NCI-H345 treated with DMSO at 0.1 percent for 48 hours (cell line): ENCODE data around the gene DET1.
"Not testable (repeated sequence)": the region's sequence is repeated elsewhere in the genome, so short reads cannot be mapped to it uniquely, and the experiment has no call there.

Experiments used
- DNase-seq: peaks from one replicate; lab custom pipeline; 2025; ENCODE audit not compliant: unreplicated experiment; lab: John Stamatoyannopoulos, UW

Gene DET1

DNA sequence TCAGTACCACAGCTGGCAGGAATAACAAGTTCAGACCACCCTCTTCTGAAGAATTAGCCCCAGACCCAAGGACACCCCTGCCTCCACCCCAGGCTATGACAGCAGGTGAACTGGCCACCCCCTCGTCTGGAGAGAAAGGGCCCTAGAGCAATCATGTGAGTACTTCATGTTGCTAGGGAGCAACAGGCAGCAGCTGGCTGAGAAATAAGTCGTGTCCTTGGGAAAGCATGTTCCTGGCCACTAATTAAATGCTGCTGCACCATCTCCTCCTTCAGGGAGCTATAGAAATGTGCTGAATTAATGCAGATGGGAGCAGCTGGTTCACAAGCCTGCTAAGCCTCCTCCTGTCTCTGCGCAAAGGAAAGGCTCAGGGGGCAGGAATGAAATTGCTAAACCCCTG lies 47.5 kb downstream of the DET1 start:
- DNase-seq = no peak

DNA sequence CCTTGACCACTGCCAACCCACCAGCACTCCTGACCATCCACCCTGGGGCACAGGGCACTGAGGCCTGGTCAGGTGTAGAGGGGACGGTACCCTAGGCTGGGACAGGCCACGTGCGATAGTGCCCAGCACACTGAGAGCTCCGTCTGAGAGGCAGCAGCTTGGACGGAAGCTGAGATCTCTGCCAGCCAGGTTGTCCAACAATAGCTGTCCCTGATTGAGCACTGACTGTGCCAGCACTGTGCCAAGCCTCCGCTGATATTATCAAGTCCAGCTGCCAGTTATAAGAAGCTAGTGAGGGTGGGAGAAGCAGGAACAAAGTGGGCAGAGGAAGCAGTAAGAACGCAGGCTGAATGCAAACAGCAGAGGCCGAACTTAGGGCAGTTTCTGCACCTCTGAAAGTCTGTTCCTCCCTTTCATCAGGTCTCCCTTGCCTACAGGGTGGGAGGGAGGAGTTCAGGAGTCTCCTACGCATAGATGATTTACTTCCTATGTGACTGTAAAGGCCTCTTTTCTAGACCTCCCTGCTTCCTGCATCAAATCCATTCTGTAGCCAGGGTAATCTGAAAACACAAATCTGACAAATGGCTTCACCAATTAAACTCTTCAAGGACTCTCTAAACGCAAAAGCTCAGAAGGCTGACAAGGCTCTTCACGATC lies 49.2 kb downstream of the DET1 start:
- DNase-seq = no peak

- DNase-seq = no peak
Measured at GRCh38 chr15:88493844-88494243, 52.6 kb downstream of the DET1 start.

GRCh38 chr15:88491158-88491557 lies 55.3 kb downstream of the DET1 start:
- DNase-seq = no peak

- no peak for DNase-seq
Measured at GRCh38 chr15:88490036-88490435, 56.4 kb downstream of the DET1 start.

GRCh38 chr15:88489321-88489720 lies 57.2 kb downstream of the DET1 start:
- DNase-seq = no peak

- DNase-seq = no peak
Measured at GRCh38 chr15:88487796-88488523, 58.5 kb downstream of the DET1 start.

DNA sequence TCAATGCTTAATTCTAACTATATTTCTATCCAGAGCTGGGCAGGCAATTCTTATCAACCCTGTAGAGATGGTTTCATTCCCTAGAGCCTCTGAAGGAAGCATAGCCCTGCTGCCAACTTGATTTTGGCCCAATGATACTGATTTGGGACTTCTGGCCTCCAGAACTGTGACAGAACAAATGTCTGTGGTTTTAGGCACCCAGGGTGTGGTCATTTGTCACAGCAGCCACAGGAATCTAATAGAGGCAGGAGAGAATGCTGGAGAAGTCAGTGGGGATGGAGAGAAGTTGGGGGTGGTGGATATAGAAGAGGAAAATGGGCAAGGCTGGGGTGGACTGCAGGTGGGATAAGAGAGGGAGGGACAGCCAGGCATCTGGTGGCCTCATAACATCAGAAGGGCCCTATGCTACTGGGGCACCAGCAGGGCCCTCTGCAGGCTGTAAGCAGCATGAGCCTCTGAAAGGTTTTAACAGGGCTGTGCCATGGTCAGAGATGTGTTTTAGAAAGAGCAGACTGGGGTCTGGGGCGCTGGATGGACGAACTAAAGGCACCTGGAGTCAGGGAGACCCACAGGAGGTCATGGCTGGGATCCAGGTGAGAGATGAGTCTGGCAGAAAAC lies 59.2 kb downstream of the DET1 start:
- DNase-seq = no peak

- no peak for DNase-seq
Measured at GRCh38 chr15:88484682-88485331, 61.7 kb downstream of the DET1 start.

DNA sequence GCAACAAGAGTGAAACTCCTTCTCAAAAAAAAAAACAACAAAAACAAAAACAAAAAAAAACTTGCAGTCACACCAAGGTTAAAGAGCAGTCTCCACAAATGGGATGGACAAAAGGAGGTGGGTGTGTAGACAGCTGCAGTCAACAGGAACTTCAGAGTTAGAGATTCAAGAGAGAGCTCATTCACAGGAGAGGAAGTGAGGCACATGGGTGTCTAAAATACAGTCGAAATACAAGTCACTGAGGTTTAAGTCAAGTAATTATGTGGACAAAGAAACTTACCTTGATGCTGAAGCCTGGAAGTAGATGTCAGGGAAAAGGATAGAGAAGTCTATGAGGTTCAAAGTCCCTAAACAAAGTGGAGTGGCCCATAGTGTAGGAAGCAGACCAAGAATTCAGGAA lies 64.2 kb downstream of the DET1 start:
- no peak for DNase-seq

GRCh38 chr15:88480981-88481380 lies 65.5 kb downstream of the DET1 start:
- no peak for DNase-seq

DNA sequence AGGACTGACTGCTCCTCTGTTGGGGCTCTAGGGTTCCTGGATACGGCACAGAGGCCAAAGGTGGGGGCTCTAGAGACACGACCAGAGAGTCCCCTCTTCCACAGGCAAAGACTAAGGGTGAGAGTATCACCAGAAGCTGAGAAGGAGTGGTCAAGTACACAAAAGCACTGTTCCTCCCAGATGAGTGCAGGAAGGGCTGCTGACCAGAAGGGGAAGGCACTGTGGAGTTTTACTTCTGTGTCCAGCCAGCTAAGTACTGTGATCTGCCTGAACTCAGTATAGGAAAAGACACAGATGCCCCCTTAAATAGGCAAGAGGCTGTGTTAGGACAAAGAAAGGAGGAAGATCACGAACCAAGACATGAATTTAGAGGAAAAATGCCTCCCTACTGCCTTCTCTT lies 67.3 kb downstream of the DET1 start:
- DNase-seq = no peak

GRCh38 chr15:88477904-88478303 lies 68.6 kb downstream of the DET1 start:
- no peak for DNase-seq

- no peak for DNase-seq
Measured at GRCh38 chr15:88477126-88477525, 69.4 kb downstream of the DET1 start.

DNA sequence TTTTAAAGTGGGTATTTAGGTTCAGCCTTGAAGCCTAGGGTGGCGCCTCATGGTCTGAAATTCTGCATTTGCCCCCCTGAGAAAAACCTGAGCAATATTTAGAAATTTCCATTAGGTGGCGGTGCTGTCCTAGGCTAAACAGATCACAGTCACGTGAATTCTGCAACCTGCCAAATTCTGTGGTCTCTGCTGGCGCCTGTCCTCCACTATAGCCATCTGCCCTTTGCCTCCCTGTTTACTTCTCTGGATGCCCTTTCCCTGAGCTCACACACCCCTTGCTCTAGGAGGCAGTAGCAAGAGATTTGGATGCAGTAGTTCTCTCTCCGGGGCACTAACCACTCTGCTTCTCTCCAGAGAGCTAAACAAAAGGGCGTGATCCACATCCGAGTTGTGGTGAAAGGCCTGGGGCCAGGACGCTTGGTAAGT lies 69.8 kb downstream of the DET1 start:
- peak; percentile 1 for DNase-seq

DNA sequence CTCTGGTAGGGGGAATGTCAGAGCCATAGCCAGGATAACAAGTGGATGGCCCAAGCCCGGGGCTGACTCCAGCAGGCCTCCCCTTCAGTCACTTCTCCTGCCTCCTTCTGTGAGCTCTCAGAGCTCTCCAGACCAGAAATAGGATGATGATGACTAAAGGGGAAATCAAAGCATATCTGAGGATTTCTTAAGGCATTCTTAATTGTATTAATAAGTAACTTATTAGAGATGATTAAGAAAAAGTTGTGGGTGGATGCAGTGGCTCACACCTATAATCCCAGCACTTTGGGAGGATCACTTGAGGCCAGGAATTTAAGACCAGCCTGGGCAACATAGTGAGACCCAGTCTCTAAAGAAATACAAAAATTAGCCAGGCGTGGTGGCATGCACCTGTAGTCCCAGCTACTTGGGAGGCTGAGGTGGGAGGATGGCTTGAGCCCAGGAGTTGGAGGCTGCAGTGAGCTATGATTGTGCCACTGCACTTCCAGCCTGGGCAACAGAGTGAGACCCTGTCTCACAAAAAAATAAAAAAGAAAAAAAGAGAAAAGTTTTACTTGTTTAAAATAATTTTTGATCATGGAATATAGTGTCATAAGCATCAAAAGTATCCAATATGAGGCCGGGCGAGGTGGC lies 72.7 kb downstream of the DET1 start:
- DNase-seq = not testable (repeated sequence)

DNA sequence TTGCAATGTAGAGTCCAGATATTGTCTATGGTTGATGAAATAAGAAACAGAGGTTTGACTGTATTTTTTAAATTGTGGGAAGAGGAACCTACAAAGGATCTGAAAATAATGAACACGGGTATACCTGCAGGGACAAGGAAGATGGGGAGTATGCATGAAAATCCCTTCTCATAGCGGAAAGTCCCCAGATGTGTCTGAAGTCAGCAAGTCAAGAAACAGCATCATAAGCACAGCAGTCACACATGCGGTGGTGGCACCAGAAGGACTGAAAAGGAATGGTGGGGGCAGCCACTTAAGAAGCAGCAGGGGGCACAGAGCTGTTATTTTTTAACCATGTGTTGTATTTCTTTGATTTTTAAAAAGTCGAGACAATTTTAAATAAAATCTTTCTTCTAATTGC lies 74.3 kb downstream of the DET1 start:
- no peak for DNase-seq

DNA sequence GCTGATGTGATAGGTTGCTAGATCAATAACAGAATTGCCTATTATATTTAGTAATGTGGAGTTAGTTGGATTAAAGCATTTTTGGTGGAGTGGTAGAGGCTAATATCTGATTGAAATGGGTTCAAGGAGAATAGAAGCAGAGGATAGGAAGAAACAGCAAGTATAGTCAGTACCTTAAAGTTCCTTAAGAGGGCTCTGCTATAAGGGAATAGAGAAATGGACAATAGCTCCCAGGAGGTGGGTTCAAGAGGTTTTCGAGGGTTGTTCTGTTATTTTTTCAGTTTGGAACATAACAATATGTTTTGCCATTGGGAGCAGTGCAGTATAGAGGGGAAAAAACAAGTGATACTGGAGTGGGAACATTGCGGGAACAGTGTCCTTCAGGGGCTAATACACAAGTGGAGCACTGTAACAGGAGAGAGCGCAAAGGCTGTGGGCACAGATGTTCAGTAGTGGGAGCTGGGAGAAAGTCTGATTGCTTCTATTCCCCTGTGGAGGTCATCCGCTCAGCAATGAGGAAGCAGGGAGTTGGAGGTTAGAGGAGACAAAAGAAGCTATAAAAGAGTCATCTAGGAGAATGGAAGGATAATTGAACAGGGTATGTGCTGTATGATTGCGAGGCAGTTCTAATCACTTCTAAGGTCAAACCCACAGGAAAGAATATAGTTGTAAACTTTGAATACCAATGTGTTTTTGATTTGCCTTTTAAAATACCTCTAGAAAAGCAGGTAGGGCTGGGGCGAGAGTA lies 75.7 kb downstream of the DET1 start:
- no peak for DNase-seq

GRCh38 chr15:88469321-88469720 lies 77.2 kb downstream of the DET1 start:
- DNase-seq = no peak

GRCh38 chr15:88468721-88469120 lies 77.8 kb downstream of the DET1 start:
- not testable (repeated sequence) for DNase-seq
